Neural progenitor cell (in vitro differentiated cells): Measurements from ENCODE around the gene COA8. TPM values are rescaled to one million over a fixed set of nuclear protein-coding genes. Genes with fewer than 3 reads are reported as not detected.

Experiments
- DNase-seq: peaks from one replicate; pipeline ENCODE4 v3.0.0-alpha.2; 2016; ENCODE audit warnings: low spot score
- H2AFZ ChIP-seq: fragments of 200-600 bp; sonication (generic); replicated peaks from 2 replicates; pipeline ENCODE4 v1.6.1; 2016; ENCODE audit warnings: antibody characterized with exemption
- H3F3A ChIP-seq: fragments of 200-600 bp; sonication (generic); 2 replicates; pipeline ENCODE4 v1.6.1; 2016; ENCODE audit warnings: antibody characterized with exemption, low read depth
- H3K27ac ChIP-seq: fragments of 200-600 bp; sonication (generic); 2 replicates; pipeline ENCODE4 v1.5.1; 2016; ENCODE audit warnings: mild to moderate bottlenecking
- H3K27me3 ChIP-seq: fragments of 200-600 bp; sonication (generic); 2 replicates; pipeline ENCODE4 v1.6.1; 2016; ENCODE audit warnings: mild to moderate bottlenecking, moderate library complexity
- H3K36me3 ChIP-seq: fragments of 200-600 bp; sonication (generic); 2 replicates; pipeline ENCODE4 v1.5.1; 2016
- H3K4me1 ChIP-seq: fragments of 200-600 bp; sonication (generic); 2 replicates; pipeline ENCODE4 v1.6.1; 2016; ENCODE audit warnings: mixed run types
- H3K4me2 ChIP-seq: fragments of 200-600 bp; sonication (generic); 2 replicates; pipeline ENCODE4 v1.6.1; 2016
- H3K4me3 ChIP-seq: fragments of 200-600 bp; sonication (generic); 2 replicates; pipeline ENCODE4 v1.5.1; 2016
- H3K79me2 ChIP-seq: fragments of 200-600 bp; sonication (generic); 2 replicates; pipeline ENCODE4 v1.6.1; 2016; ENCODE audit warnings: low read depth
- H3K9ac ChIP-seq: fragments of 200-600 bp; sonication (generic); 2 replicates; pipeline ENCODE4 v1.6.1; 2016
- H3K9me3 ChIP-seq: fragments of 200-600 bp; sonication (generic); 2 replicates; pipeline ENCODE4 v1.5.1; 2016; ENCODE audit warnings: low read depth
- H4K20me1 ChIP-seq: fragments of 200-600 bp; sonication (generic); 2 replicates; pipeline ENCODE4 v1.6.1; 2016; ENCODE audit warnings: low read depth
- H3K27ac Mint-ChIP-seq: 3 replicates; pipeline ENCODE4 v1.8.0; 2021; ENCODE audit warnings: mixed read lengths
- H3K27me3 Mint-ChIP-seq: 2 replicates; pipeline ENCODE4 v1.8.0; 2022; ENCODE audit warnings: low read depth, mild to moderate bottlenecking, inconsistent platforms, moderate library complexity, mixed read lengths; ENCODE audit not compliant: insufficient read depth
- H3K36me3 Mint-ChIP-seq: 3 replicates; pipeline ENCODE4 v1.8.0; 2021; ENCODE audit warnings: mixed read lengths
- H3K4me1 Mint-ChIP-seq: 3 replicates; pipeline ENCODE4 v1.8.0; 2021; ENCODE audit warnings: mixed read lengths
- H3K4me3 Mint-ChIP-seq: 3 replicates; pipeline ENCODE4 v1.8.0; 2021; ENCODE audit warnings: mild to moderate bottlenecking, moderate library complexity, mixed read lengths
- H3K9me3 Mint-ChIP-seq: 3 replicates; pipeline ENCODE4 v1.8.0; 2020; ENCODE audit warnings: mixed read lengths
- EZH2 ChIP-seq: fragments of 200-600 bp; sonication (generic); IDR thresholded peaks from 2 replicates; pipeline ENCODE4 v1.6.1; 2017; ENCODE audit warnings: antibody characterized with exemption, mild to moderate bottlenecking, moderate library complexity
- EZH2phosphoT487 ChIP-seq: fragments of 200-600 bp; sonication (generic); IDR thresholded peaks from 2 replicates; pipeline ENCODE4 v1.6.1; 2017; ENCODE audit warnings: antibody characterized with exemption
- total RNA-seq: library from RNA; depleted of rRNA; stranded (reverse); fragments of >200 nt; gene quantifications from 2 replicates; pipeline ENCODE4 v1.2.3, GENCODE V29; 2015; ENCODE audit warnings: low replicate concordance
- TF ChIP-seq, protein P1 (sequence below): fragments of 200-600 bp; sonication (generic); IDR thresholded peaks from 2 replicates; pipeline ENCODE4 v1.5.1; 2017; ENCODE audit warnings: antibody characterized with exemption, mild to moderate bottlenecking

The COA8 gene
- total RNA-seq, 1 donor from 2014 or later = 72.3 TPM

GRCh38 chr14:103517174-103517566 lies 45.6 kb upstream of the COA8 start:
- Mint-ChIP-seq H3K4me1 (peaks cover 33% of the 10 kb centered on the region), H3K9me3 (no peaks in the 10 kb centered on the region), H3K4me3 (no peak overlapping the region), H3K36me3 (peaks cover 10% of the 10 kb centered on the region), H3K27me3 (peaks cover 4% of the 10 kb centered on the region), H3K27ac (peak overlapping the region; percentile 86)
- Histone ChIP-seq H3K36me3 (no peaks in the 10 kb centered on the region), H3K27ac (no peak overlapping the region), H3K9me3 (no peaks in the 10 kb centered on the region), H3K9ac (no peak overlapping the region), H3K4me3 (no peak overlapping the region), H3K27me3 (peaks cover 10% of the 10 kb centered on the region), H4K20me1 (peaks cover 41% of the 10 kb centered on the region), H3K79me2 (peaks cover 8% of the 10 kb centered on the region), H3K4me1 (peaks cover 35% of the 10 kb centered on the region), H3F3A (peaks cover 46% of the 10 kb centered on the region), H3K4me2 (no peak overlapping the region), H2AFZ (no peak overlapping the region)
- DNase-seq = no peak
- TF ChIP-seq, protein P1, sequence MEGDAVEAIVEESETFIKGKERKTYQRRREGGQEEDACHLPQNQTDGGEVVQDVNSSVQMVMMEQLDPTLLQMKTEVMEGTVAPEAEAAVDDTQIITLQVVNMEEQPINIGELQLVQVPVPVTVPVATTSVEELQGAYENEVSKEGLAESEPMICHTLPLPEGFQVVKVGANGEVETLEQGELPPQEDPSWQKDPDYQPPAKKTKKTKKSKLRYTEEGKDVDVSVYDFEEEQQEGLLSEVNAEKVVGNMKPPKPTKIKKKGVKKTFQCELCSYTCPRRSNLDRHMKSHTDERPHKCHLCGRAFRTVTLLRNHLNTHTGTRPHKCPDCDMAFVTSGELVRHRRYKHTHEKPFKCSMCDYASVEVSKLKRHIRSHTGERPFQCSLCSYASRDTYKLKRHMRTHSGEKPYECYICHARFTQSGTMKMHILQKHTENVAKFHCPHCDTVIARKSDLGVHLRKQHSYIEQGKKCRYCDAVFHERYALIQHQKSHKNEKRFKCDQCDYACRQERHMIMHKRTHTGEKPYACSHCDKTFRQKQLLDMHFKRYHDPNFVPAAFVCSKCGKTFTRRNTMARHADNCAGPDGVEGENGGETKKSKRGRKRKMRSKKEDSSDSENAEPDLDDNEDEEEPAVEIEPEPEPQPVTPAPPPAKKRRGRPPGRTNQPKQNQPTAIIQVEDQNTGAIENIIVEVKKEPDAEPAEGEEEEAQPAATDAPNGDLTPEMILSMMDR = no peak
- TF ChIP-seq EZH2 (no peak), EZH2phosphoT487 (no peak)

- TF ChIP-seq EZH2phosphoT487 (no peak), EZH2 (no peak)
- TF ChIP-seq, protein P1 = no peak
- Mint-ChIP-seq H3K36me3 (peaks cover 6% of the 10 kb centered on the region), H3K27ac (peak overlapping the region; percentile 86), H3K4me1 (peaks cover 33% of the 10 kb centered on the region), H3K4me3 (no peak overlapping the region), H3K27me3 (peaks cover 4% of the 10 kb centered on the region), H3K9me3 (no peaks in the 10 kb centered on the region)
- Histone ChIP-seq H3K4me3 (no peak overlapping the region), H3K9me3 (no peaks in the 10 kb centered on the region), H3K36me3 (no peaks in the 10 kb centered on the region), H3F3A (peaks cover 46% of the 10 kb centered on the region), H3K27me3 (peaks cover 14% of the 10 kb centered on the region), H3K27ac (no peak overlapping the region), H3K9ac (no peak overlapping the region), H3K79me2 (peaks cover 10% of the 10 kb centered on the region), H3K4me2 (no peak overlapping the region), H3K4me1 (peaks cover 35% of the 10 kb centered on the region), H2AFZ (no peak overlapping the region), H4K20me1 (peaks cover 42% of the 10 kb centered on the region)
- DNase-seq = no peak
Observed at GRCh38 chr14:103517721-103518421, 44.9 kb upstream of the COA8 start.

DNA sequence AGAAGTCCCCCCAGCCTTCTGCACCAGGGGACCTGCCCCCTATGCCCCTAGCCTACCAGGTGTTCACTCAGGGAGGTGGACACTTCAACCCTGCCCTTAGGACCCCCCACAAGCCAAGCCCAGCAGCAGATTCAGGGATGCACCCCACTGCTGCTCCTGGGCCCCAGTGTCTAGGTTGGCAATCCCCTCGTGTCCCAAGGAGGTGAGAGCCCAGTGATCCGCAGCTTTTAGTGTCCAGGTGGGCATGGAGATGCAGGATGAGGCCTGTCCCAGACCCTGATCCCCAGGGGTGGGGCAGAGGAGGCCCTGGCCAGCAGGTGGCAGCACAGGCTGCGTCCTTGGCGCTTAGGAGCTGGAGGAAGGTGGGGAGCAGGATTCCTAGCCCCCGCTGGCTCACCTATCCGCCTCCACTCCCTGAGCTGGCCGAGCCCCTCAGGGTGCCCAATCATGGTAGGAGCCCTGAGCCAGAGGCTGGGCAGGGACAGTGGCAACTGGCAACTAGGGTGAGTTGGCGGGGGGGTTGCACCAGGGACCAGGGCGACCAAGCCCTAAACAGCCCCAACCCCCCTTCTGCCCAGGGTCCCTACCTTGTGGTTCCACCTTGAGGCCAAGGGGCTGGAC lies 44.2 kb upstream of the COA8 start:
- H3K4me3 Mint-ChIP-seq = peak overlapping the region; percentile 41

More for the DNA sequence above, 44.2 kb upstream of the COA8 start:
- Histone ChIP-seq H2AFZ (no peak overlapping the region), H3K4me2 (peak overlapping the region; percentile 14), H3F3A (peaks cover 50% of the 10 kb centered on the region), H3K79me2 (peaks cover 10% of the 10 kb centered on the region), H3K27me3 (peaks cover 20% of the 10 kb centered on the region), H3K9ac (no peak overlapping the region), H3K36me3 (no peaks in the 10 kb centered on the region), H3K4me3 (no peak overlapping the region), H4K20me1 (peaks cover 42% of the 10 kb centered on the region), H3K9me3 (no peaks in the 10 kb centered on the region), H3K4me1 (peaks cover 41% of the 10 kb centered on the region), H3K27ac (no peak overlapping the region)
- Mint-ChIP-seq H3K9me3 (no peaks in the 10 kb centered on the region), H3K27me3 (peaks cover 3% of the 10 kb centered on the region), H3K27ac (no peak overlapping the region), H3K36me3 (peaks cover 6% of the 10 kb centered on the region), H3K4me1 (peaks cover 33% of the 10 kb centered on the region)
- TF ChIP-seq EZH2 (no peak), EZH2phosphoT487 (no peak)
- TF ChIP-seq, protein P1 = peak; percentile 97
- peak; percentile 83 for DNase-seq
